ENCODE data around the gene MTA2. TPM values are rescaled to one million over a fixed set of nuclear protein-coding genes. Genes with fewer than 3 reads are reported as not detected.
"Not testable (repeated sequence)": the region's sequence is repeated elsewhere in the genome, so short reads cannot be mapped to it uniquely, and the experiment has no call there.

MTA2 gene
- total RNA-seq, 1 donor from 2014 or later, result 203 TPM

DNA sequence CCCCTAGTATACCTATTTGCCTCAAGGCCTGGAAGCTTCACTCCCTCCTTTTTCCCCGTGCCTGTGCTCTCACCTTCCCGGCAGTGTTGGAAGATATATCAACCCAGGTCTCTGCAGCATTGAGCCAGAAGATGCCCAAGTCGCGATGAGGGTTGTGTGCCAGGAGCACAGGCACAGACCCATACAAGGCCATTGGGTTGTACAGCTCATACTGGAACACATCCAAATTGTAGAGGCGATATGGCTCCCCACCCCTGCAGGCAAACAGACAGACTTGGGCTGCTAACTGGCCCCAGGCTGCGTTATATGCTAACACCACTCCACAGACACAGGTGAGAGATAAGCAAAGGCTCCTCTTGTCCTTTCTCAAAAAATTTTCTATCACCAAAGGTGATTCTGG, 30.8 kb upstream of the MTA2 start:
- H3K36me3 Mint-ChIP-seq (ENCODE audit: low read depth), result peaks cover 27% of the 10 kb centered on the region
- H3K27ac Mint-ChIP-seq (ENCODE audit: unreplicated experiment), result peak overlapping the region; percentile 13

DNA sequence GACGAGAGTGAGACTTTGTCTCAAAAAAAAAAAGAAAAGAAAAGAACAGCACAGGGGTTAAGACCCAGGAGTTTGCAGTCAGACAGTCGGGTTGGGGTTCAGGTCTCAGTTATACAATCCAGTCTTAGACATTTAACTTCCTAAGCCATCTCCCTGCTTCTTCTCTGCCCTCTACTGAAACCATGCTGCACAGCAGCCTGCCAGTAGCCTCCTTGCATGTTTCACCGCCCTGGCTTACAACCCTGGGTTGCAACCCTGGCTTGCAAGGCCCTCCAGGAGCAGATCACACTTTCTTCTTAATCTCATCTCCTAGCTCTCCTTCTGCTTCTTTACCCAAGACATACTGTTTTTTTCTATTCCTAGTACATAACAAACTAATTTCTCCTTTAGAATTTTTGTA, 26.0 kb upstream of the MTA2 start:
- H3K27ac Mint-ChIP-seq (ENCODE audit: unreplicated experiment), result no peak overlapping the region
- no peaks in the 10 kb centered on the region for H3K9me3 Mint-ChIP-seq
- H3K4me3 Mint-ChIP-seq, result no peak overlapping the region
- TF ChIP-seq, protein P1, sequence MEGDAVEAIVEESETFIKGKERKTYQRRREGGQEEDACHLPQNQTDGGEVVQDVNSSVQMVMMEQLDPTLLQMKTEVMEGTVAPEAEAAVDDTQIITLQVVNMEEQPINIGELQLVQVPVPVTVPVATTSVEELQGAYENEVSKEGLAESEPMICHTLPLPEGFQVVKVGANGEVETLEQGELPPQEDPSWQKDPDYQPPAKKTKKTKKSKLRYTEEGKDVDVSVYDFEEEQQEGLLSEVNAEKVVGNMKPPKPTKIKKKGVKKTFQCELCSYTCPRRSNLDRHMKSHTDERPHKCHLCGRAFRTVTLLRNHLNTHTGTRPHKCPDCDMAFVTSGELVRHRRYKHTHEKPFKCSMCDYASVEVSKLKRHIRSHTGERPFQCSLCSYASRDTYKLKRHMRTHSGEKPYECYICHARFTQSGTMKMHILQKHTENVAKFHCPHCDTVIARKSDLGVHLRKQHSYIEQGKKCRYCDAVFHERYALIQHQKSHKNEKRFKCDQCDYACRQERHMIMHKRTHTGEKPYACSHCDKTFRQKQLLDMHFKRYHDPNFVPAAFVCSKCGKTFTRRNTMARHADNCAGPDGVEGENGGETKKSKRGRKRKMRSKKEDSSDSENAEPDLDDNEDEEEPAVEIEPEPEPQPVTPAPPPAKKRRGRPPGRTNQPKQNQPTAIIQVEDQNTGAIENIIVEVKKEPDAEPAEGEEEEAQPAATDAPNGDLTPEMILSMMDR (conservative IDR thresholded peaks at IDR 0.05), result no peak
- H3K36me3 Mint-ChIP-seq (ENCODE audit: low read depth), result peaks cover 30% of the 10 kb centered on the region
- H3K4me1 Mint-ChIP-seq, result no peaks in the 10 kb centered on the region
- no peaks in the 10 kb centered on the region for H3K27me3 Mint-ChIP-seq (ENCODE audit: low read depth)
- DNase-seq (ENCODE audit: low read depth, low spot score), result no peak

More for the DNA sequence above, 30.8 kb upstream of the MTA2 start:
- Mint-ChIP-seq H3K9me3 (no peaks in the 10 kb centered on the region), H3K4me3 (no peak overlapping the region), H3K4me1 (no peaks in the 10 kb centered on the region), H3K27me3 (ENCODE audit: low read depth) (no peaks in the 10 kb centered on the region)
- no peak for DNase-seq (ENCODE audit: low read depth, low spot score)
- TF ChIP-seq, protein P1 (conservative IDR thresholded peaks at IDR 0.05), result no peak

DNA sequence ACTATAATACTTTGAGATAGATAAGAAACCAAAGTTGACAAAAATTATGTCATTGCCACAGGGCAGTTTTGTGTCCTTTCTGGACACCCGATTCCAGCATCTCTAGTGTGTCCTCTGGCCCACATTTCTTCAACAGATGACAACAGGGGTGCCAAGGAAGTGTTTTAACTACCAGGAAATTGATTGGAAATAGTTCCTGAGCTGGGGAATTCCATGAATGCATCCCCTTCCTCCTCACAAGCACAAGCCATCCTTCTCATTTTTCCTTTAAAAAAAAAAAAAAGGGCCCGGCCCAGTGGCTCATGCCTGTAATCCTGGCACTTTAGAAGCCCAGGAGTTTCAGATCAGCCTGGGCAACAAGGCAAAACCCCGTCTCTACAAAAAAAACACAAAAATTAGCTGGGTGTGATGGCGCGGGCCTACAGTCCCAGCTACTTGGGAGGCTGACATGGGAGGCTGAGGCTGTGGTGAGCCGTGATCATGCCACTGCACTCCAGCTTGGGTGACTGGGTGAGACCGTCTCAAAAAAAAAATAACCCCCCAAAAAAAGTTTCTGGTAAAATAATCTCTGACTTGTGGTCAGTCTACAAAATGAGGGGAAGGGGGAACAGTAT, 20.9 kb upstream of the MTA2 start:
- peaks cover 24% of the 10 kb centered on the region for H3K36me3 Mint-ChIP-seq (ENCODE audit: low read depth)
- peaks cover 2% of the 10 kb centered on the region for H3K27me3 Mint-ChIP-seq (ENCODE audit: low read depth)
- peaks cover 26% of the 10 kb centered on the region for H3K4me1 Mint-ChIP-seq
- TF ChIP-seq, protein P1 (conservative IDR thresholded peaks at IDR 0.05), result no peak
- DNase-seq (ENCODE audit: low read depth, low spot score), result no peak
- peak overlapping the region; percentile 98 for H3K27ac Mint-ChIP-seq (ENCODE audit: unreplicated experiment)
- H3K9me3 Mint-ChIP-seq, result no peaks in the 10 kb centered on the region
- peak overlapping the region; percentile 88 for H3K4me3 Mint-ChIP-seq

DNA sequence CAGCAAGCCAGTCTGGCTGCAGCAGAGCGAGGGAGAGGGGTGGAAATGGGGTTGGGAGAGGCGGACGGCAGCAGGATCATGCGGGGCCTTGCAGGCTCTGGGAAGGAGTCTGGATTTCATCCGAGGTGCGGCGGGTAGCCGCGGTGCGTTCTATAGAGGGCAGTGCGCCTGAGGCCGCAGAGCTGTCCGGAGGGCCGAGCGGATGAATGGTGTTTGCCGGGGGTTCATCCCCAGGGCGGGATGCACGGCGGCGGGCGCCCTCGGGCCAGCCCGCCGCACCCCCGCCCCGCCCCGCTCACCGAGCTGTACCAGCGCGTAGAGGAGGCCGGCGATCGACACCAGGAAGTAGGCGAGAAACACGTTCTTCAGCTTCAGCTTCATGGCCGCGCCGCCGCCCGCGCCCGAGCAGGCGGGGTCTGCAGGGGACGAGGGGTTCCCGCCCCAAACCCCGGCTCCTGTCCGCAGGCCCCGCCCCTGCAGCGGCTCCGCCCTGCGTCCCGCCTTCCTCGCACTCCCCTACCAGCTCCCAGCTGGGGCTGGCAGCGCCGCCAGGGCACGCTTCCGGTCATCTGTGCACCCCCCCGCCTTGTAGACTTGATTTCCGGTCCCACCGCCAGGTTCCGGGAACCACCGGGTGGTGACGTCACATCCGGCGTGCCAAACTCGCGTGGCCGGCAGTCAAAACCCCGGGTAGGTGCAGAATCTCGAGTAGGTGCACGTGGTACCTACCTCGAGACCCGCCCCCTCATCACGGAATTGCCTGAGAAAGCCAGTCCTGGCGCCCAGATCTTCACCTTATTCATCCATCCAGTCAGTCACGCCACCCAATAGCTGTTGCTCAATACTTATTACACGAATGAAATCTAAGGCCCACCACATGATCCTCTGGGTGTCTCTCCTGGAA, 20.2 kb upstream of the MTA2 start, which contains the start of gene B3GAT3:
TSS of gene B3GAT3 (minus strand) at position 420 of the 904 bp plus-strand sequence. CDS start at position 381, 39 bp downstream.
- TF ChIP-seq, protein P1 (conservative IDR thresholded peaks at IDR 0.05), result peak; percentile 36
- H3K4me3 Mint-ChIP-seq, result peak within 1 kb of the TSS; percentile 100
- H3K4me1 Mint-ChIP-seq, result peaks cover 26% of the 10 kb centered on the region
- H3K27ac Mint-ChIP-seq (ENCODE audit: unreplicated experiment), result peak within 1 kb of the TSS; percentile 99
- no peaks in the 10 kb centered on the region for H3K9me3 Mint-ChIP-seq
- DNase-seq (ENCODE audit: low read depth, low spot score), result peak; percentile 94
- H3K36me3 Mint-ChIP-seq (ENCODE audit: low read depth), result peaks cover 20% of the 10 kb centered on the region
- H3K27me3 Mint-ChIP-seq (ENCODE audit: low read depth), result peaks cover 2% of the 10 kb centered on the region

DNA sequence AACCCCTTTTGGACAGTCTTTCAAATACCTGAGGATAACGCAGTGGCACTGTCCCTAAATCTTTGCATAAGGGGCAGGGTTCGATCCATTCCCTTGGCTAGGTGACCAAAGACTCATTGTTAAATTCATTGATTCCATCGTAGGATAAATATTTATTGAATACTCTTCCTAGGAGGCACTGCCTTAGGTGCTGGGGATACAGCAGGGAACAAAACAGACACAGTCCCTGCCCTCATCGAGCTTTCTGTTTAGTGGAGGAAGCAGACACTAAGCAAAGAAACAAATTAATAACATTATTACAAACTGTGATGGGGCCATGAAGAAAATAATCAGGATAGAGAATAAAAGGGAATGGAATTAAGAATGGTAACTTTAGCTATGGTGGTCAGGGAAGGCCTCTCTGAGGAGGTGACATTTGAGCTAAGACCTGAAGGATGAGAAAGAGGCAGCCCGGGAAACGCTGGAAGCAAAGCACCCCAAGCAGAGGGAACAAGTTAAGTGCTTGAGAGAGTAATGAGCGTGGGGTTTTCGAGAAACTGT, 19.4 kb upstream of the MTA2 start:
- H3K4me3 Mint-ChIP-seq, result peak overlapping the region; percentile 100
- TF ChIP-seq, protein P1 (conservative IDR thresholded peaks at IDR 0.05), result no peak
- no peak for DNase-seq (ENCODE audit: low read depth, low spot score)
- peak overlapping the region; percentile 99 for H3K27ac Mint-ChIP-seq (ENCODE audit: unreplicated experiment)
- H3K36me3 Mint-ChIP-seq (ENCODE audit: low read depth), result peaks cover 19% of the 10 kb centered on the region
- H3K9me3 Mint-ChIP-seq, result no peaks in the 10 kb centered on the region
- H3K27me3 Mint-ChIP-seq (ENCODE audit: low read depth), result peaks cover 2% of the 10 kb centered on the region
- H3K4me1 Mint-ChIP-seq, result peaks cover 26% of the 10 kb centered on the region

DNA sequence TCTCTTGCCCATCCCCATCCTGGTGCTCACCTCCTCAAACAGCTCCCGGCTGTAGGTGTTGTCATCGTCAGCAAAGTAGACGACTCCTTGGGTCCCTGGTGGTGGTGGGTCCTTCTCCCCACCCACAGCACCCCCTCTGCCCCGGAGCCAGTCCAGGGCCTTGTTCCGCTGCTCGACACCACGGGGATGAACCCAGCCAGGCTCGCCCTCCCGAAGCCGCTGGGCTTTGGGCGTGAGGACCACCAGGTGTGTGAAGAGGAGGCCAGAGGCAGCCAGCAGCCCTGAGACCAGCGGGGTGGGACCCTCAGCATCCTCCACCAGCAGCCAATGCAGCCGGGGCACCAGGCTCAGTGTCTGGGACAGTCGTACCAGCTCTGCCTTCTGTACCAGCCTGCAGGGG, 15.3 kb upstream of the MTA2 start:
- H3K27me3 Mint-ChIP-seq (ENCODE audit: low read depth); H3K4me3 Mint-ChIP-seq: not testable (repeated sequence)
- peaks cover 27% of the 10 kb centered on the region for H3K4me1 Mint-ChIP-seq

More for the DNA sequence above, 15.3 kb upstream of the MTA2 start:
- H3K27ac Mint-ChIP-seq (ENCODE audit: unreplicated experiment); H3K36me3 Mint-ChIP-seq (ENCODE audit: low read depth); DNase-seq (ENCODE audit: low read depth, low spot score); H3K9me3 Mint-ChIP-seq: not testable (repeated sequence)

All from neural crest cell (in vitro differentiated cells).